Measurements from ENCODE around the gene LOC101059915.

The LOC101059915 gene

GRCh38 chrX:71667328-71668247, at the start of gene LOC101059915:
Gene LOC101059915 (plus strand): TSS chrX:71667546.
- H3K4me2 ChIP-seq (ENCODE audit: low read length), result no peak within 1 kb of the TSS
- H3K9me3 ChIP-seq (ENCODE audit: low read length), result no peaks in the 10 kb centered on the region
- H3K27ac ChIP-seq (ENCODE audit: low read depth, low read length, poor library complexity, severe bottlenecking), result no peak within 1 kb of the TSS
- H3K79me2 ChIP-seq (ENCODE audit: insufficient read depth, low read length), result no peaks in the 10 kb centered on the region
- no peaks in the 10 kb centered on the region for H3K4me1 ChIP-seq (ENCODE audit: insufficient read depth, low read length, severe bottlenecking)
- H3K9ac ChIP-seq (ENCODE audit: low read length), result no peak within 1 kb of the TSS
- no peaks in the 10 kb centered on the region for H3K36me3 ChIP-seq (ENCODE audit: insufficient read depth, low read length)
- no peaks in the 10 kb centered on the region for H3F3A ChIP-seq (ENCODE audit: insufficient read depth, low read length)
- no peak within 1 kb of the TSS for H2AFZ ChIP-seq (ENCODE audit: low read length)
- TF ChIP-seq EZH2 (IDR thresholded peaks at IDR 0.05; ENCODE audit: borderline replicate concordance, low read length) (no peak), CTCF (IDR thresholded peaks at IDR 0.05; ENCODE audit: low read length) (no peak)
- H3K9me2 ChIP-seq (ENCODE audit: low read depth, low read length), result no peaks in the 10 kb centered on the region
- H3K4me3 ChIP-seq (ENCODE audit: low read depth, low read length, poor library complexity, severe bottlenecking), result no peak within 1 kb of the TSS
- no peaks in the 10 kb centered on the region for H4K20me1 ChIP-seq (ENCODE audit: insufficient read depth, low read length)
- H3K27me3 ChIP-seq (ENCODE audit: insufficient read depth, low read length), result no peaks in the 10 kb centered on the region

- H3K4me1 ChIP-seq (ENCODE audit: insufficient read depth, low read length, severe bottlenecking), result peaks cover 15% of the 10 kb centered on the region
- H4K20me1 ChIP-seq (ENCODE audit: insufficient read depth, low read length), result no peaks in the 10 kb centered on the region
- H3K79me2 ChIP-seq (ENCODE audit: insufficient read depth, low read length), result no peaks in the 10 kb centered on the region
- no peak for TF ChIP-seq CTCF (IDR thresholded peaks at IDR 0.05; ENCODE audit: low read length)
- no peak for TF ChIP-seq EZH2 (IDR thresholded peaks at IDR 0.05; ENCODE audit: borderline replicate concordance, low read length)
- H3K27ac ChIP-seq (ENCODE audit: low read depth, low read length, poor library complexity, severe bottlenecking), result no peak overlapping the region
- H3K36me3 ChIP-seq (ENCODE audit: insufficient read depth, low read length), result peaks cover 10% of the 10 kb centered on the region; the same call in 1 of the 2 replicates
- no peaks in the 10 kb centered on the region for H3K9me2 ChIP-seq (ENCODE audit: low read depth, low read length)
- H2AFZ ChIP-seq (ENCODE audit: low read length), result no peak overlapping the region
- H3K4me2 ChIP-seq (ENCODE audit: low read length), result no peak overlapping the region
- no peaks in the 10 kb centered on the region for H3K27me3 ChIP-seq (ENCODE audit: insufficient read depth, low read length)
- H3K9ac ChIP-seq (ENCODE audit: low read length), result no peak overlapping the region
- H3F3A ChIP-seq (ENCODE audit: insufficient read depth, low read length), result no peaks in the 10 kb centered on the region
- H3K4me3 ChIP-seq (ENCODE audit: low read depth, low read length, poor library complexity, severe bottlenecking), result no peak overlapping the region
- no peaks in the 10 kb centered on the region for H3K9me3 ChIP-seq (ENCODE audit: low read length)
Observed at GRCh38 chrX:71617742-71618141, 49.6 kb upstream of the LOC101059915 start.

GRCh38 chrX:71618303-71618721, 49.0 kb upstream of the LOC101059915 start, which contains the start of gene CXCR3:
Gene CXCR3 (minus strand): TSS chrX:71618511. CDS start chrX:71618449, 62 bp downstream.
- no peaks in the 10 kb centered on the region for H3F3A ChIP-seq (ENCODE audit: insufficient read depth, low read length)
- peaks cover 21% of the 10 kb centered on the region for H3K4me1 ChIP-seq (ENCODE audit: insufficient read depth, low read length, severe bottlenecking)
- H3K9me2 ChIP-seq (ENCODE audit: low read depth, low read length), result no peaks in the 10 kb centered on the region
- H4K20me1 ChIP-seq (ENCODE audit: insufficient read depth, low read length), result no peaks in the 10 kb centered on the region
- no peak within 1 kb of the TSS for H2AFZ ChIP-seq (ENCODE audit: low read length)
- peaks cover 4% of the 10 kb centered on the region; the same call in 1 of the 2 replicates for H3K36me3 ChIP-seq (ENCODE audit: insufficient read depth, low read length)
- no peaks in the 10 kb centered on the region for H3K9me3 ChIP-seq (ENCODE audit: low read length)
- H3K4me3 ChIP-seq (ENCODE audit: low read depth, low read length, poor library complexity, severe bottlenecking), result no peak within 1 kb of the TSS
- no peaks in the 10 kb centered on the region for H3K27me3 ChIP-seq (ENCODE audit: insufficient read depth, low read length)
- no peak within 1 kb of the TSS for H3K9ac ChIP-seq (ENCODE audit: low read length)
- TF ChIP-seq CTCF (IDR thresholded peaks at IDR 0.05; ENCODE audit: low read length), result no peak
- TF ChIP-seq EZH2 (IDR thresholded peaks at IDR 0.05; ENCODE audit: borderline replicate concordance, low read length), result no peak
- no peaks in the 10 kb centered on the region for H3K79me2 ChIP-seq (ENCODE audit: insufficient read depth, low read length)
- no peak within 1 kb of the TSS for H3K4me2 ChIP-seq (ENCODE audit: low read length)
- H3K27ac ChIP-seq (ENCODE audit: low read depth, low read length, poor library complexity, severe bottlenecking), result no peak within 1 kb of the TSS

Data from OCI-LY1 (cell line).